ENCODE measurements around the gene LRIG1.

- TF ChIP-seq ZNF565 (CRISPR knock-in tag; conservative IDR thresholded peaks at IDR 0.05; ENCODE audit: low read depth): no peak
- no peak for TF ChIP-seq PATZ1 (CRISPR knock-in tag; IDR thresholded peaks at IDR 0.05; ENCODE audit: borderline replicate concordance)
- TF ChIP-seq ZFP3 (CRISPR knock-in tag; IDR thresholded peaks at IDR 0.05): no peak
- TF ChIP-seq, protein P1, sequence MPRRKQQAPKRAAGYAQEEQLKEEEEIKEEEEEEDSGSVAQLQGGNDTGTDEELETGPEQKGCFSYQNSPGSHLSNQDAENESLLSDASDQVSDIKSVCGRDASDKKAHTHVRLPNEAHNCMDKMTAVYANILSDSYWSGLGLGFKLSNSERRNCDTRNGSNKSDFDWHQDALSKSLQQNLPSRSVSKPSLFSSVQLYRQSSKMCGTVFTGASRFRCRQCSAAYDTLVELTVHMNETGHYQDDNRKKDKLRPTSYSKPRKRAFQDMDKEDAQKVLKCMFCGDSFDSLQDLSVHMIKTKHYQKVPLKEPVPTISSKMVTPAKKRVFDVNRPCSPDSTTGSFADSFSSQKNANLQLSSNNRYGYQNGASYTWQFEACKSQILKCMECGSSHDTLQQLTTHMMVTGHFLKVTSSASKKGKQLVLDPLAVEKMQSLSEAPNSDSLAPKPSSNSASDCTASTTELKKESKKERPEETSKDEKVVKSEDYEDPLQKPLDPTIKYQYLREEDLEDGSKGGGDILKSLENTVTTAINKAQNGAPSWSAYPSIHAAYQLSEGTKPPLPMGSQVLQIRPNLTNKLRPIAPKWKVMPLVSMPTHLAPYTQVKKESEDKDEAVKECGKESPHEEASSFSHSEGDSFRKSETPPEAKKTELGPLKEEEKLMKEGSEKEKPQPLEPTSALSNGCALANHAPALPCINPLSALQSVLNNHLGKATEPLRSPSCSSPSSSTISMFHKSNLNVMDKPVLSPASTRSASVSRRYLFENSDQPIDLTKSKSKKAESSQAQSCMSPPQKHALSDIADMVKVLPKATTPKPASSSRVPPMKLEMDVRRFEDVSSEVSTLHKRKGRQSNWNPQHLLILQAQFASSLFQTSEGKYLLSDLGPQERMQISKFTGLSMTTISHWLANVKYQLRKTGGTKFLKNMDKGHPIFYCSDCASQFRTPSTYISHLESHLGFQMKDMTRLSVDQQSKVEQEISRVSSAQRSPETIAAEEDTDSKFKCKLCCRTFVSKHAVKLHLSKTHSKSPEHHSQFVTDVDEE (CRISPR knock-in tag; IDR thresholded peaks at IDR 0.05): no peak
- TF ChIP-seq ISL1 (CRISPR knock-in tag; IDR thresholded peaks at IDR 0.05): no peak
Measured at GRCh38 chr3:66463054-66463631, 37.7 kb downstream of the LRIG1 start.
